ENCODE results near the gene DPF3. TPM values are rescaled to one million over a fixed set of nuclear protein-coding genes. Genes with fewer than 3 reads are reported as not detected.

The DPF3 gene
- total and polyA plus RNA-seq, 2 donors from 2014 or later: 2.3 to 2.8 TPM

GRCh38 chr14:72609205-72609916 lies 284.5 kb downstream of the DPF3 start:
- Histone ChIP-seq H3K9ac (ENCODE audit: low read length in 3 of 3) (no peak overlapping the region), H3K27me3 (ENCODE audit: control insufficient read depth, insufficient read depth, low read length) (no peaks in the 10 kb centered on the region), H3K36me3 (ENCODE audit: control insufficient read depth in 2 of 3, insufficient read depth in 3 of 3, low read length in 3 of 3) (no peaks in the 10 kb centered on the region), H3K27ac (ENCODE audit: low read depth in 2 of 2, low read length in 2 of 2) (no peak overlapping the region), H3K9me3 (ENCODE audit: control insufficient read depth in 2 of 3, insufficient read depth in 1 of 3, low read length in 3 of 3) (no peaks in the 10 kb centered on the region), H3K4me1 (ENCODE audit: control insufficient read depth in 2 of 3, insufficient read depth in 2 of 3, low read depth in 1 of 3, low read length in 3 of 3) (peaks cover 0 to 6% (median 0%) of the 10 kb centered on the region in 3 donors), H3K4me3 (ENCODE audit: low read length in 3 of 3) (no peak overlapping the region)
- no peak for TF ChIP-seq CTCF (IDR thresholded peaks at IDR 0.05; ENCODE audit: borderline replicate concordance, extremely low read depth, insufficient read depth)
- intact Hi-C loops (cut with DNase I): no loop called here
- FAIRE-seq (no peak), DNase-seq (no peak)

DNA sequence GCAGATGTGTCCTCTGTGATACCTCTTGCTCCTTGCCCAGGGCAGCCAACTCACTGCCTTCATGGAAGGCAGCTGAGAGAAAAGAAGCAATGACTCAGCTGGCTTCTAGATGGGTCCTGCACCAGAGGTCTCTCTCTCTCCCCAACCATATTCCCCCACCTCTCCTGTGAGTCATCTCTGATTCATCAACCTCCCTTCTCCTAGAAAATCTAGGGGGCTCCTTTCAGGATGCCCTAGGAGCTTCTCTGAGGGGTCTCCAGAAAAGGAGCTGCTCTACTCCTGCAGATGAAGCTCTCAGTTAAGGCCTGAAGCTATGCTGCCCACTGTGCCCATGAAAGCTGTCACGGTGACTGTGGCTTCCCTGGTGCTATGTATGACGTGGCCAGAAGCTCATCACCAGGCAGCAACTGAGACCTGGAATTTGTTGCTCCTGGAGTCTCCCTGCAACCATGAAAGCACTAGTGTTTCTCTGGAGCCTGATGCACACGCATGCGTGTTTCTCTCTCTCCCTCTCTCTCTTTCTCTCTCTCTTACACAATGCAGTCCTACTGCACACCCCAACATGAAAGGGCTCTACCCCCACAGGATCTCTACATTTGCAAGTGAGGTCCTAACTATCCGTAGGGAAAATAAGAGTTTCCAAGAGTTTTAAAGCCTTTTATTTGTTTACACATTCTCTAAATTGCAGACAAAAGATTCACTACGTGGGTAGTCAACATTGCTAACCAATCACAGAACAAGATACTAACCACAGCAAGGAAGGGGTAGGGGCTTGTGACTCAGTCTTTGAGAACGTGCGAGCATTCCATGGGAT lies 285.3 kb downstream of the DPF3 start:
- Histone ChIP-seq H3K27ac (ENCODE audit: low read depth in 2 of 2, low read length in 2 of 2) (no peak overlapping the region), H3K36me3 (ENCODE audit: control insufficient read depth in 2 of 3, insufficient read depth in 3 of 3, low read length in 3 of 3) (no peaks in the 10 kb centered on the region), H3K9me3 (ENCODE audit: control insufficient read depth in 2 of 3, insufficient read depth in 1 of 3, low read length in 3 of 3) (no peaks in the 10 kb centered on the region), H3K9ac (ENCODE audit: low read length in 3 of 3) (no peak overlapping the region), H3K27me3 (ENCODE audit: control insufficient read depth, insufficient read depth, low read length) (no peaks in the 10 kb centered on the region), H3K4me1 (ENCODE audit: control insufficient read depth in 2 of 3, insufficient read depth in 2 of 3, low read depth in 1 of 3, low read length in 3 of 3) (peaks cover 0 to 4% (median 0%) of the 10 kb centered on the region in 3 donors), H3K4me3 (ENCODE audit: low read length in 3 of 3) (no peak overlapping the region)
- FAIRE-seq (no peak), DNase-seq (no peak)
- no peak for TF ChIP-seq CTCF (IDR thresholded peaks at IDR 0.05; ENCODE audit: borderline replicate concordance, extremely low read depth, insufficient read depth)
- intact Hi-C loops (cut with DNase I): no loop called here

GRCh38 chr14:72607386-72608130 lies 286.3 kb downstream of the DPF3 start:
- Histone ChIP-seq H3K36me3 (ENCODE audit: control insufficient read depth in 2 of 3, insufficient read depth in 3 of 3, low read length in 3 of 3) (no peaks in the 10 kb centered on the region), H3K9ac (ENCODE audit: low read length in 3 of 3) (no peak overlapping the region)
- intact Hi-C loops (cut with DNase I): no loop called here

More at GRCh38 chr14:72607386-72608130, 286.3 kb downstream of the DPF3 start:
- FAIRE-seq: no peak
- no peak for TF ChIP-seq CTCF (IDR thresholded peaks at IDR 0.05; ENCODE audit: borderline replicate concordance, extremely low read depth, insufficient read depth)
- Histone ChIP-seq H3K4me1 (ENCODE audit: control insufficient read depth in 2 of 3, insufficient read depth in 2 of 3, low read depth in 1 of 3, low read length in 3 of 3) (no peaks in the 10 kb centered on the region), H3K9me3 (ENCODE audit: control insufficient read depth in 2 of 3, insufficient read depth in 1 of 3, low read length in 3 of 3) (no peaks in the 10 kb centered on the region), H3K4me3 (ENCODE audit: low read length in 3 of 3) (no peak overlapping the region), H3K27me3 (ENCODE audit: control insufficient read depth, insufficient read depth, low read length) (no peaks in the 10 kb centered on the region), H3K27ac (ENCODE audit: low read depth in 2 of 2, low read length in 2 of 2) (no peak overlapping the region)
- DNase-seq: peak in 1 of 5 donors; percentile 42
